ENCODE results near the gene NDUFS3. TPM values are rescaled to one million over a fixed set of nuclear protein-coding genes. Genes with fewer than 3 reads are reported as not detected.

Gene NDUFS3
- polyA plus RNA-seq, 3 donors, result 79.7 to 107 (median 104) TPM

- no peak overlapping the region for H3K4me2 ChIP-seq (replicated peaks; ENCODE audit: extremely low read depth, low read length, poor library complexity, severe bottlenecking)
- peaks cover 84% of the 10 kb centered on the region for H3K79me2 ChIP-seq (ENCODE audit: insufficient read depth, low read length)
- no peaks in the 10 kb centered on the region for H3K27me3 ChIP-seq (ENCODE audit: control insufficient read depth in 2 of 2, insufficient read depth in 2 of 2, low read length in 2 of 2)
- no peak for DNase-seq
- H3K4me1 ChIP-seq (ENCODE audit: control insufficient read depth in 1 of 2, insufficient read depth in 2 of 2, low read length in 2 of 2), result peaks cover 13 to 22% of the 10 kb centered on the region in 2 donors
- Mint-ChIP-seq H3K4me1 (peaks cover 12% of the 10 kb centered on the region), H3K4me3 (no peak overlapping the region), H3K27me3 (ENCODE audit: low read depth in 3 of 3) (no peaks in the 10 kb centered on the region), H3K27ac (no peak overlapping the region), H3K36me3 (peaks cover 45 to 51% of the 10 kb centered on the region in 2 donors), H3K9me3 (no peaks in the 10 kb centered on the region)
- H2AFZ ChIP-seq (ENCODE audit: insufficient read depth, low read depth, low read length, poor library complexity, severe bottlenecking), result no peak overlapping the region
- WGBS (ENCODE audit: insufficient coverage), result 98% methylated on average over 6 of the region's 7 CpGs
- H3K27ac ChIP-seq (ENCODE audit: low read depth in 1 of 2, low read length in 2 of 2), result no peak overlapping the region
- H3K4me3 ChIP-seq (replicated peaks in 1 of 3; ENCODE audit: low read depth in 2 of 3, low read length in 3 of 3), result no peak overlapping the region
- peaks cover 12% of the 10 kb centered on the region for H4K20me1 ChIP-seq (ENCODE audit: insufficient read depth, low read length)
- no peak overlapping the region for H3K9ac ChIP-seq (ENCODE audit: insufficient read depth, low read length, poor library complexity, severe bottlenecking)
- TF ChIP-seq CTCF (IDR thresholded peaks at IDR 0.05), result no peak
- intact Hi-C loops (cut with micrococcal nuclease), result loop anchor here (5.0 to 10.0 kb wide), 3 partner anchors 82 to 195 kb away; partner anchors contain the start of gene FNBP4 (in 1 of the 2)
- peaks cover 45 to 54% of the 10 kb centered on the region in 2 donors for H3K36me3 ChIP-seq (replicated peaks in 1 of 2; ENCODE audit: control insufficient read depth in 1 of 2, insufficient read depth in 2 of 2, low read length in 2 of 2)
- no peaks in the 10 kb centered on the region for H3K9me3 ChIP-seq (replicated peaks in 1 of 2; ENCODE audit: control insufficient read depth in 1 of 2, insufficient read depth in 1 of 2, low read length in 2 of 2)
Observed at GRCh38 chr11:47569646-47570045, 9.2 kb upstream of the NDUFS3 start.

- Histone ChIP-seq H3K9ac (ENCODE audit: insufficient read depth, low read length, poor library complexity, severe bottlenecking) (no peak overlapping the region), H3K27ac (ENCODE audit: low read depth in 1 of 2, low read length in 2 of 2) (no peak overlapping the region), H3K4me3 (replicated peaks in 1 of 3; ENCODE audit: low read depth in 2 of 3, low read length in 3 of 3) (no peak overlapping the region), H2AFZ (ENCODE audit: insufficient read depth, low read depth, low read length, poor library complexity, severe bottlenecking) (no peak overlapping the region), H3K27me3 (ENCODE audit: control insufficient read depth in 2 of 2, insufficient read depth in 2 of 2, low read length in 2 of 2) (no peaks in the 10 kb centered on the region), H4K20me1 (ENCODE audit: insufficient read depth, low read length) (peaks cover 12% of the 10 kb centered on the region), H3K4me2 (replicated peaks; ENCODE audit: extremely low read depth, low read length, poor library complexity, severe bottlenecking) (no peak overlapping the region), H3K4me1 (ENCODE audit: control insufficient read depth in 1 of 2, insufficient read depth in 2 of 2, low read length in 2 of 2) (peaks cover 6 to 14% of the 10 kb centered on the region in 2 donors), H3K79me2 (ENCODE audit: insufficient read depth, low read length) (peaks cover 79% of the 10 kb centered on the region), H3K9me3 (replicated peaks in 1 of 2; ENCODE audit: control insufficient read depth in 1 of 2, insufficient read depth in 1 of 2, low read length in 2 of 2) (no peaks in the 10 kb centered on the region), H3K36me3 (replicated peaks in 1 of 2; ENCODE audit: control insufficient read depth in 1 of 2, insufficient read depth in 2 of 2, low read length in 2 of 2) (peaks cover 51 to 64% of the 10 kb centered on the region in 2 donors)
- Mint-ChIP-seq H3K36me3 (peaks cover 50 to 58% of the 10 kb centered on the region in 2 donors), H3K4me3 (no peak overlapping the region), H3K4me1 (peaks cover 9% of the 10 kb centered on the region), H3K9me3 (no peaks in the 10 kb centered on the region), H3K27ac (peak overlapping the region in 1 of 7 donors; percentile 54), H3K27me3 (ENCODE audit: low read depth in 3 of 3) (no peaks in the 10 kb centered on the region)
- DNase-seq, result no peak
- no CpG with 5 or more reads among the region's 3 CpGs for WGBS (ENCODE audit: insufficient coverage)
- no peak for TF ChIP-seq CTCF (IDR thresholded peaks at IDR 0.05)
- intact Hi-C loops (cut with micrococcal nuclease), result loop anchor here in 1 of 2 donors (10.0 kb wide), 1 partner anchor 194 kb away; the partner anchor contains the start of gene FNBP4
Observed at GRCh38 chr11:47570651-47571356, 8.1 kb upstream of the NDUFS3 start.

Measured in CD14-positive monocyte (primary cell).